IPS-11a (cell line): ENCODE measurements around the gene GPSM1.
"Not testable (repeated sequence)": the region's sequence is repeated elsewhere in the genome, so short reads cannot be mapped to it uniquely, and the experiment has no call there.

Experiments
- H3K4me3 ChIP-seq: one replicate; pipeline ENCODE4 v1.5.1; 2013; ENCODE audit warnings: low read depth, low read length, control low read depth

GPSM1 gene

DNA sequence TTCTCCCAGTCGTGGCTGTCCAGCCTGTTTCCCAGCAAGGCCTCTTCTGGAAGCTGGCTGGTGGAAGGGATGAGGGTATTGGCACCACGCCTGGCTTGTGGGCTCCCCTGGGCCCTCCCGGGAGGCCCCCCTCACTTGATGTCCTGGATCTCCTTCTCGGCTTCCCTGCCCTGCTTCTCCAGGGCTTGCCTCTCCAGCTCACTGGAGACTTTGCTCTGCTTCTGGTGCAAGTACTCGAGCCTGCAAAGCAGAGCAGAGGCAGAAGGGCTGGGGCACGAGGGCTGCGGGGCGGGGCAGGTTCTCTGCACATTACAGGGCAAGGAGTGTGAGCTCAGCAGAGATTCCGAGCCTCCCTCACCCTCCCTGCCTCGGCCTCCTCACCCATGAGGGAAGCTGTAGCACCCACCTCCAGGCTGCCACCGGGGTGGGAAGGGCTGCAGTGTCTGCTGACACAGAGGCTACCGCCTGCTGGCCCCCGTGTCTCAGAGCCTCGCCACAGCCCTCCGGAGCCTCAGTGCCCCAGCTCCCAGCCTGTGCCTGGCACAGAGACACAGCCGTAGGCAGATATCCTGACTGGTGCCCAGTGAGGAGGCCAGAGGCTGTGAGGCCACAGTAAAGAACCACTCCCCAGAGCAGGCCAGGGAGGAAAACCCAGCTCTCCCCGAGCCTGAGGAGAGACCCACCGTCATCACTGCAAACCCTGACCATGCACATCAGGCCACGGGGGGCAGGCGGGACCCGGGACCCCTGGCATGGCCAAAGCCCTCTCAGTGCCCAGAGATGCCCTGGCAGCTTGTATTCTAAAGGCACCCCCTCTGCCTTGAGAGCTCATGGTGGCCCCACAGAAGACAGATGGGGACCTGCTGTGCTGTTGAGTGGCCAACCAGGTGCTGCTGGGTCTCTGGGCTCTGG, 65.5 kb downstream of the GPSM1 start:
- no peak overlapping the region for H3K4me3 ChIP-seq

DNA sequence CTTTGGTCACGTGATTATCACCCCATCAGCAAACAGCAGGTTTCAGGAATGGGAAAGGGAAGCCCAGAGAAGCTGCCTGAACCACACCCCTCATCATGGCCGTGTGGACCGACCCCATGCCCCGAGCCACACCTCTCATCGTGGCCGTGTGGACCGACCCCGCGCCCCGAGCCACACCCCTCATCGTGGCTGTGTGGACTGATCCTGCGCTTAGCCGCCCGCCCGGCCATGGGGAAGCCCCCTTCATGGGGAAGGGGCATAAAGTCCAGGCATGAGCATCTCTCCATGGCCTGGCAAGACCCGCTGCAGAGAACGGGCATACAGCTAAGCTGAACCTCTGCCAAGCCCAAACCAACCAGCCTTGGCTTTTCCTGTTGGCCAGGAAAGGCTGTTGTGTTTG, 66.2 kb downstream of the GPSM1 start:
- H3K4me3 ChIP-seq = no peak overlapping the region

GRCh38 chr9:136394312-136395019, 67.1 kb downstream of the GPSM1 start:
- no peak overlapping the region for H3K4me3 ChIP-seq

DNA sequence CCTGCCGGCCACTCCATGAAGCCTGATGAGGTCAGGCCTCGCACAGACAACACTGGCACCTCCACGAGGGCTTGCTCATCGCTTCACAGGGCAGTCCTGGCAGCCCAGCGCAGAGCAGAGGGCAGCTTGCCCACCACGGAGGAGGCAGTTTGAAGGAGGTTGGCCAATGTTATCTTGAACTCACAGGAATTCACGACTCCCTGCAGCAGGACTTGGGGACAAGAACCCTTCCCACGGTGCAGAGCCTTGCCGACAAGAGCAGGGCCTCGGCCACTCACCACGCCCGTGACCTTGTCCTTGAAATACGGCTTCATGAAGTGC, 67.6 kb downstream of the GPSM1 start:
- H3K4me3 ChIP-seq = no peak overlapping the region

- H3K4me3 ChIP-seq = no peak overlapping the region
Observed at GRCh38 chr9:136395345-136396218, 68.2 kb downstream of the GPSM1 start.

DNA sequence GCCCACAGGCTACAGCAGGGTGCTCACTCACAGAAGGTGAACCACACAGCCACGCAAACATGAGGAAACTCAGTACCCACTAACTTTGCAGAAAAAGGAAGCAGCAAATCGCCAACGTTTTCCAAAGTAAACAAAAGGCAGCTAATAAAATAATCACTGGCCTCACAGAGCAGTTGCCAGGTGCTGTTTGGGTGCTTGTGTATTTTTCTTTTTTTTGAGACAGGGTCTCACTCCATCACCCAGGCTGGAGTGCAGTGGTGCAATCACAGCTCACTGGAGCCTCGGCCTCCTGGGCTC, 68.8 kb downstream of the GPSM1 start:
- H3K4me3 ChIP-seq = no peak overlapping the region

- no peak overlapping the region for H3K4me3 ChIP-seq
Observed at GRCh38 chr9:136397643-136398042, 70.3 kb downstream of the GPSM1 start.

DNA sequence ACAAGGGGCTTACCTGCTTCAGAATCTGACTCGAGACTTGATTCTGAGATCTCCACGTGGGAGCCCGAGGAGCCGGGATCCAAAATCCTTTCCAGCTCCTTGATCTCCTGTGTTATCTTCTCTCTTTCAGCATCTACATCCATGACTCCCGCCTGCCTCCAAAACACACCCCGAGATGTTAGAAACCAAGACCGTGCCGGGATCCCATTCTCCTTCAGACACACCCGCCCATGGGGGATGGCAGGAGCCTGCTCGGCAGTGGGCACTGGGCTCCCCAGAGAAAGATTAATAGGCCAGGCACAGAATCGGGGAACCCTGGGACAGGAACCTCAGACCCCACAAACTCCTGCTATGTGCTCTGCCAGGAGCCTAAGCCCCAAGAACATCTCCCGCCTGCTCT, 70.9 kb downstream of the GPSM1 start:
- H3K4me3 ChIP-seq = no peak overlapping the region

GRCh38 chr9:136399176-136400037, 72.1 kb downstream of the GPSM1 start:
- peak overlapping the region; percentile 79 for H3K4me3 ChIP-seq

DNA sequence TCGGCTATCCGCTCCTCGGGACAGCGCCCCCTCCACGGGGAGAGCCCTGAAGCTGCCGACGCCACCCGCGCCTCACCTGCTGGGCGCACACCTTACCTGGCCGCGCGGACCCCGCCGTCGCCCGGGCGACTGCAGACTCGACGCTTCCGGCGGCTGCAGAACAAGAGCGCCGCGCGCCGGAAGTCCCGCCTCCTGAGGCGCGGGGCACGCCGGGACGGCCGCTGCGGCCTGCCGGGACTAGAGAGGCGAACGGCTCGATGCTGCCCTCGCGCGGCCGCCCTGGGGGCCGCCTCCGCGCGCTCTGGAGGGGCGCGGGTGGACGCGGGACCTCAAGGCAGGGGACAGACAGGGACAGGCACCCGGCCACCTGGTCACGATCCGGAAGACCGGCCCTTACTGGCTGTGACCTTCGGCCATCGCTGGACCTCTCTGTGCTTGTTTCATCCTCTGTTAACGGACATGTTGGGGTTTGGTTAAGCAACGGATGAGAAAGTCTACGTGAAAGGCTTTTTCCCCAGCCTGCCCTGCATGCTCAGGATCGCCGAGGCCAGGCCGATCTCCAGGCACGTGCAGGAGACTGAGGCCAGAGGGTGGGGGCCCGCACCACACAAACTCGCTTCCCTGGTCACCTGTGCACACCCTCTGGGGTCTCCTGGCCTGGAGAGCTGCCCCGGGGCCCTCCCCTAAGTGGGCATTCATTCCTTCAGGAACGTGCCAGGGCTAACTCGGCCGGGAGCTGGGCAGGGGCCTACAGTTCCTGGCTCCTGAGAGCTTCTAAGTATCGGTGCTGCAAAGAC, 72.9 kb downstream of the GPSM1 start, which contains the start of gene SNAPC4:
SNAPC4 (minus strand) TSS at position 133 of the 797 bp plus-strand sequence. CDS start 1,742 bp downstream, outside the sequence.
- H3K4me3 ChIP-seq = peak within 1 kb of the TSS; percentile 79

DNA sequence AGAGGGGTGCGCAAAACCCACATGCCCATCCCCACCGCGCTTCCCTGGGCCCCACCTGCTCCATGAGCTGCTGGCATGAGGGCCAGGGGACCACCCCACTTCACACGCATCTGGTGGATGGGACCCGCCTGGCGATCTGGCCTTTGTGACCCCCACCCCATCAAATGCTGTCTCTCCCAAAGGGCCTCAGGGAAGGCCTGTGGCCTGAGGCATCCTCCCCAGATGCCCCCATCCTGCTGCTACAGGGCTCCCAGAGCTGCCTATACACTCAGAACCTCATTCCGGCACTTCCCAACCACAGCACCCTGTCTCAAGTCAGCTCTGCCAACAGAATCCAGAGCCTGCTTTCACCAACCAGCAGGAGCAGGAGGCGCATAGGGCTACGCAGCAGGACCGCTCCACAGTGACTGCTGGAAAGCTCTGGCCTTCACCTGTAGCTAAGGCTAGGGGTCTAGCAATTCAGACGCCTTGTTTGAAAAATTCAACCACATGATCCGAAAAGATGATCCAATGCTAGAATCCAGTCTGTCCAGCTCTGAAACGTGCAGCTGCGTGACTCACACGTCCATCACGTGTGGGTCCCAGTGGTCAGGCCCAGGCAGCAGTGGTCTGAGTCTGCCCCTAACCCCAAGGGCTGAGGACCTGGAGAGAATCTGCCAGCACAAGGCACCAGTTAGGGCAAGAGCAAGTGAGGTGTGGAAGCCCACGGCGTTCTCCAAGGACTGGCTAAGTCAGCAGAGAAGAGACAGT, 74.0 kb downstream of the GPSM1 start:
- no peak overlapping the region for H3K4me3 ChIP-seq

DNA sequence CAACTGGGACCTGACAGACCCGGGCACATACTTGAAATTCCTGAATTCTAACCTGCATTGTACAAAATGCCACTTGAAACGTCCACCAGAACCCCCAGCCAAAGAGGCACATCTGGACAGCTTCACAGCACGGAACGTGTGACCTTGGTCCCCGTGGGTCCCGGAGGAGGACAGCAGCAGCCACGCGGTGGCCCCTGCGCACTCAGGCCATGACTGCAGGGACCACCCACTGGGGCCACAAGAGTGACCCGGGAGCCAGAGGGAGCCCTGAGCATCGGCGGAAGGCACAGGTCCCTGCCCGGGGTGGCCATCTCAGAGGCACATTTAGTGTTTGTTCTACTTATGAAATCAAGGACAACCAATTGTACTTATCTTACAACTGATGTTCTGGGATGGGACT, 74.7 kb downstream of the GPSM1 start:
- H3K4me3 ChIP-seq = no peak overlapping the region

- no peak overlapping the region for H3K4me3 ChIP-seq
Observed at GRCh38 chr9:136403538-136403914, 76.2 kb downstream of the GPSM1 start.

GRCh38 chr9:136403915-136404800, 76.8 kb downstream of the GPSM1 start:
- H3K4me3 ChIP-seq = no peak overlapping the region

DNA sequence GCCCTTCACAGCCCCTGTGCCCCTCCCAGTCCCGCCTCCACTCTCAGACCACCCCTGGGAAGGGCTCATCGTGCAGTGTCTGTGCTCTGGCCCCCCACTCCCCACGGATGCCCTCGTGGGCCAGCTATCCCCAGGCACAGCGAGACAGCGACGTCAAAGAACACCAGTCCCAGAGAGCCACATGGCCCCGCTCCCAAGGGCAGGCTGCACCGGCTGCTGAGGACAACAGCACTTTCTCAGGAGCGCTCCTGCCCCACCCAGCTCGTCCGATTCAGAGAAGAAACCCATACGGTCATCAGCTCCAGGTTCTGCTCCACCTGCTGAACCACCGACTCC, 77.4 kb downstream of the GPSM1 start:
- H3K4me3 ChIP-seq = no peak overlapping the region

DNA sequence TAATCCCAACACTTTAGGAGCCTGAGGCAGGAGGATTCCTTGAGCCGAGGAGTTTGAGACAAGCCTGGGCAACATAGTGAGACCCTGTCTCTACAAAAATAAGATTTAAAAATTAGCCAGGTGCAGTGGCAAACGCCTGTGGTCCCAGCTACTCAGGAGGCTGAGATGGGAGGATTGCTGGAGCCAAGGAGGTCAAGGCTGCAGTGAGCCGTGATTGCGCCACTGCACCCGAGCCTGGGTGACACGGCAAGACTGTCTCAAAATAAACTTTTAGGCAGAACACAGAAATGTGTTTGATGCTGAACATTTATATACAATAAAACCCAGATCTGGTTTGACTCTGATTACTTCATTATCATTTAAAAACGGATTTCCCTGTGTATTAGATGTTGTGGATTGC, 78.1 kb downstream of the GPSM1 start:
- H3K4me3 ChIP-seq = no peak overlapping the region

GRCh38 chr9:136405904-136406303, 78.6 kb downstream of the GPSM1 start:
- not testable (repeated sequence) for H3K4me3 ChIP-seq

- H3K4me3 ChIP-seq = not testable (repeated sequence)
Observed at GRCh38 chr9:136407061-136407460, 79.7 kb downstream of the GPSM1 start.
